HG03571 (cell line): ENCODE data around the gene ADAMTS2.

Source experiments
- ATAC-seq: cut with Tn5 transposase; IDR thresholded peaks from one replicate; pipeline ENCODE4 v1.9.1; 2021; ENCODE audit not compliant: unreplicated experiment

ADAMTS2 gene

GRCh38 chr5:179373101-179373934 is 28.1 kb upstream of the ADAMTS2 start:
- no peak for ATAC-seq

- ATAC-seq: no peak
Observed at GRCh38 chr5:179371681-179372680, 26.7 kb upstream of the ADAMTS2 start.

- no peak for ATAC-seq
Observed at GRCh38 chr5:179371121-179371510, 25.9 kb upstream of the ADAMTS2 start.

- ATAC-seq: no peak
Observed at GRCh38 chr5:179370490-179371120, 25.3 kb upstream of the ADAMTS2 start.

GRCh38 chr5:179369530-179369884 is 24.2 kb upstream of the ADAMTS2 start:
- no peak for ATAC-seq

- ATAC-seq: no peak
Observed at GRCh38 chr5:179368806-179369529, 23.7 kb upstream of the ADAMTS2 start.

GRCh38 chr5:179368126-179368805 is 23.0 kb upstream of the ADAMTS2 start:
- no peak for ATAC-seq

GRCh38 chr5:179367491-179367890 is 22.2 kb upstream of the ADAMTS2 start:
- ATAC-seq: no peak

GRCh38 chr5:179362355-179362754 is 17.1 kb upstream of the ADAMTS2 start:
- no peak for ATAC-seq

GRCh38 chr5:179361037-179361603 is 15.9 kb upstream of the ADAMTS2 start:
- no peak for ATAC-seq

- ATAC-seq: no peak
Observed at GRCh38 chr5:179357031-179357430, 11.8 kb upstream of the ADAMTS2 start.

- no peak for ATAC-seq
Observed at GRCh38 chr5:179355976-179356974, 11.0 kb upstream of the ADAMTS2 start.

- no peak for ATAC-seq
Observed at GRCh38 chr5:179354305-179354882, 9.1 kb upstream of the ADAMTS2 start.

- ATAC-seq: no peak
Observed at GRCh38 chr5:179348843-179349242, 3.6 kb upstream of the ADAMTS2 start.

- no peak for ATAC-seq
Observed at GRCh38 chr5:179348011-179348530, 2.8 kb upstream of the ADAMTS2 start.

- no peak for ATAC-seq
Observed at GRCh38 chr5:179347581-179347980, 2.3 kb upstream of the ADAMTS2 start.

- no peak for ATAC-seq
Observed at GRCh38 chr5:179346875-179347274, 1.6 kb upstream of the ADAMTS2 start.

- ATAC-seq: no peak
Observed at GRCh38 chr5:179346401-179346800, 1.1 kb upstream of the ADAMTS2 start.
